ENCODE data around the gene GALNT3. TPM values are rescaled to one million over a fixed set of nuclear protein-coding genes. Genes with fewer than 3 reads are reported as not detected.

GALNT3 gene
- total RNA-seq = 10 to 100 TPM; 11.3 to 13.8 TPM

- ATAC-seq (peak; percentile 57), DNase-seq (peak; percentile 67)
- H3K36me3 Mint-ChIP-seq = peaks cover 19% of the 10 kb centered on the region
- H3K4me3 Mint-ChIP-seq = peak within 1 kb of the TSS; percentile 96
- CTCF ChIA-PET = interaction anchor here (1.0 to 1.9 kb wide), 4 partner anchors 12 to 159 kb away, joined by 3 to 14 read pairs (median 6); partner anchors contain the start of gene TTC21B
- H3K9me3 Mint-ChIP-seq (ENCODE audit: low read depth) = no peaks in the 10 kb centered on the region
- H3K27ac Mint-ChIP-seq = peak within 1 kb of the TSS; percentile 98
- peaks cover 46% of the 10 kb centered on the region for H3K4me1 Mint-ChIP-seq
- peaks cover 11% of the 10 kb centered on the region for H3K27me3 Mint-ChIP-seq
Observed at GRCh38 chr2:165793779-165794535, at the start of gene GALNT3. Gene GALNT3, minus strand, starts transcription at chr2:165794247. Its CDS starts 23,547 bp downstream, at chr2:165770700.

DNA sequence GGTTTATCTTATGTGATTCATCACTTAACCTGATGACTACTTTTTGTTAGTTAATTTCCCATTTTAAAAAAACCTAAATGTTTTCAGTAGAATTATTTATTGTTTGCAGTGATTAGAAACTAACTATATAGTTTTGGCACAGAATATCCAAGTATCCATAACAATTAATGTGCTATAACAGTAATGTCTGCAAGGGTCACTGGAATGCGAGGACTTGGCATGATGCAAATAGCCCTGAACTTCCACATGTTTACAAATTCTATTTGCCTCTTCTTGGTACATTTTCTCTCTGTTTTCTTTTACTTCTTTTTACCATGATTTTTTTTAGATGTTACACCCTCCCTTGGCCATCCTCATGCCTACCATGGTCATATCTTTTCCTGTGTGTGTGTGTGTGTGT is 49.3 kb upstream of the GALNT3 start:
- Mint-ChIP-seq H3K9me3 (ENCODE audit: low read depth) (no peaks in the 10 kb centered on the region), H3K27me3 (no peaks in the 10 kb centered on the region), H3K36me3 (no peaks in the 10 kb centered on the region), H3K4me1 (no peaks in the 10 kb centered on the region), H3K4me3 (no peak overlapping the region), H3K27ac (no peak overlapping the region)
- CTCF ChIA-PET = no interaction called here
- DNase-seq (no peak), ATAC-seq (no peak)

DNA sequence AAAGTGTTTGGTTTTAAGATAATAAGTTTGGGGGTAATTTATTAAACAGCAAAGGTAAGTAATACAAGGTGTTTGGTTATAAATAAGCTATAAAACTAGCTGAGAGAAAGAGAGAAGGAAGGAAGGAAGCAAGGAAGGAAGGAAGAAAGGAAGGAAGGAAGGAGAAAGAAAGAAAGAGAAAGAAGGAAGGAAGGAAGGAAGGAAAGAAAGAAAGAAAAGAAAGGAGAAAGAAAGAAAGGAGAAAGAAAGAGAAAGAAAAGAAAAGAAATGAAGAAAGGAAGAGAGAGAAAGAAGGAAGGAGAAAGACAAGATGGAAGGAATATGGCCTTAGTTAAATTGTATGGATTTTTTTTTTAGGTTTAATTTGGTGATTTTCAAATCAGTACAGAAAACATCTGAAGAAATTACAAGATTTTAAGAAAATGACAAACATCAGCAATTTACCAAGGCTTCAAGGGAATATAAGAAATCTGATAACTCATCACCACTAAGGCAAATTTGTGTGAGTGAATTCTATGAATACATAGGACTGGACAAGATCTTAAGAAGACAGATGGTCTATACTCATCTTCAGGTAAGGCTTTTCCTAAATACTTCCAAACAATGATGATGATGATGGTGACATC is 46.4 kb upstream of the GALNT3 start:
- Mint-ChIP-seq H3K27ac (no peak overlapping the region), H3K4me1 (no peaks in the 10 kb centered on the region), H3K9me3 (ENCODE audit: low read depth) (no peaks in the 10 kb centered on the region), H3K36me3 (no peaks in the 10 kb centered on the region), H3K4me3 (no peak overlapping the region), H3K27me3 (no peaks in the 10 kb centered on the region)
- no peak for ATAC-seq
- no peak for DNase-seq
- CTCF ChIA-PET = no interaction called here

GRCh38 chr2:165839610-165840009 is 45.6 kb upstream of the GALNT3 start:
- no peak for DNase-seq
- CTCF ChIA-PET = no interaction called here
- Mint-ChIP-seq H3K9me3 (ENCODE audit: low read depth) (no peaks in the 10 kb centered on the region), H3K27ac (no peak overlapping the region), H3K4me3 (no peak overlapping the region), H3K36me3 (no peaks in the 10 kb centered on the region), H3K4me1 (no peaks in the 10 kb centered on the region), H3K27me3 (peaks cover 3% of the 10 kb centered on the region)
- no peak for ATAC-seq

GRCh38 chr2:165837122-165837521 is 43.1 kb upstream of the GALNT3 start:
- DNase-seq (no peak), ATAC-seq (no peak)
- Mint-ChIP-seq H3K9me3 (ENCODE audit: low read depth) (no peaks in the 10 kb centered on the region), H3K36me3 (no peaks in the 10 kb centered on the region), H3K27me3 (peaks cover 3% of the 10 kb centered on the region), H3K4me1 (no peaks in the 10 kb centered on the region), H3K27ac (no peak overlapping the region), H3K4me3 (no peak overlapping the region)
- CTCF ChIA-PET = no interaction called here

DNA sequence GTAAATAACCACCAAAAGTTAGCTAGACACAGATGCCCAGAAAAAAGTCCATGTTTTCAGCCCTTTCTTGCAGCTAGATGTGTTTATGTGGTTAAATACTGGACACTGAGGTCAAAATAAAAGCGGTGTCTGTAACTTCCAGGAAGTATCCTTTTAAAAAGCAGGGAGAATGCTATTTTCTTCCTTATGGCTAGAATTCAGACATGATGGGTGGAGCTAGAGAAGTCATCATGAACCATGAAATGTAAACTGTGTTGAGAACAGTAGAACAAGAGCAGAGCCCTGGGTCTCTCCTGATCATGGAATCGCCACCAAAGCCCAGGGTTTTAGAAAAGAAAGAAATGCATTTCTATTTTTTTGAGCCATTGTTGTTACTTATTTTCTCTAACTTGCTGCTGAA is 41.3 kb upstream of the GALNT3 start:
- Mint-ChIP-seq H3K9me3 (ENCODE audit: low read depth) (no peaks in the 10 kb centered on the region), H3K4me1 (no peaks in the 10 kb centered on the region), H3K36me3 (no peaks in the 10 kb centered on the region), H3K27ac (no peak overlapping the region), H3K4me3 (no peak overlapping the region), H3K27me3 (peaks cover 3% of the 10 kb centered on the region)
- CTCF ChIA-PET = interaction anchor here (1.6 kb wide), 2 partner anchors 36 to 39 kb away, joined by 3 read pairs; no protein-coding TSS in a partner anchor
- DNase-seq (no peak), ATAC-seq (no peak)

DNA sequence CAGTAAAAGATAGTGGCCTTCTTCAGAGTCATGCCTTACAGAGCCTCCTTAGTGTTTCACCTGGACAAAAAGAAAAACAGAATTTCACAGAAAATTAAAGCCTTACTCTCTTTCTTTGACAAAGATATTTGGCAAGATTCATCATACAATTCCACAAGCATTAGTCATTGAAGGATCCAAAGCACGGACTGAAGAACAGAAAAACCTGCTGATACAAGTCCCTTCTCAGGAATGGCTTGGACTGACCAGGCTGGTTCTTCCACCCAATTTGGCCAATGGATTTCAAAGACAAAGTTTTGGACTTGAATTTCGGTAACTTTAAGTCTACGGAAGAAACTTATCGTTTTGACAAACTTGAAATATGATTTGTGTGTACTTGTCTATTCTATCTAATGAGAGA is 39.1 kb upstream of the GALNT3 start:
- no peak overlapping the region for H3K27ac Mint-ChIP-seq
- no peak overlapping the region for H3K4me3 Mint-ChIP-seq
- no peaks in the 10 kb centered on the region for H3K36me3 Mint-ChIP-seq
- CTCF ChIA-PET = no interaction called here
- H3K4me1 Mint-ChIP-seq = no peaks in the 10 kb centered on the region
- ATAC-seq (no peak), DNase-seq (no peak)
- H3K9me3 Mint-ChIP-seq (ENCODE audit: low read depth) = no peaks in the 10 kb centered on the region
- peaks cover 5% of the 10 kb centered on the region for H3K27me3 Mint-ChIP-seq

DNA sequence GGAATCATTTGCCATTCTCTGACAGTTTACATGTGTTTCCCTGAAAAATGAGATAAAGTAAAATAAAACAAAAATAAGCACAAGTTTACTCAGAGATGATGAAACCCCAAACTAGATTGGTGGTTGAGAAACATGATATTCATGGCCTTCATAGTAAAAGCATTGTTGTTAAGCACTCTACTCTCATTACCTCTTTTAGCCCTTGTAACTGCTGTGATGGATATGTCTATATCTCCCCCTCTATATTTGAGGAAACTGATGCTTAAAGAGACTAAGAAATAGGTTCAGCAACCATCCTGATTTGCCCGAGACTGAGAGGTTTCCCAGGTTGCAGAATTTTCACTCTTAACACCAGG is 33.9 kb upstream of the GALNT3 start:
- H3K27ac Mint-ChIP-seq = no peak overlapping the region
- CTCF ChIA-PET = no interaction called here
- H3K4me1 Mint-ChIP-seq = no peaks in the 10 kb centered on the region
- no peak overlapping the region for H3K4me3 Mint-ChIP-seq
- no peak for ATAC-seq
- no peaks in the 10 kb centered on the region for H3K9me3 Mint-ChIP-seq (ENCODE audit: low read depth)
- H3K36me3 Mint-ChIP-seq = no peaks in the 10 kb centered on the region
- no peak for DNase-seq
- peaks cover 20% of the 10 kb centered on the region for H3K27me3 Mint-ChIP-seq

GRCh38 chr2:165827016-165827920 is 33.2 kb upstream of the GALNT3 start:
- H3K9me3 Mint-ChIP-seq (ENCODE audit: low read depth) = no peaks in the 10 kb centered on the region
- H3K4me3 Mint-ChIP-seq = no peak overlapping the region
- peaks cover 23% of the 10 kb centered on the region for H3K27me3 Mint-ChIP-seq
- ATAC-seq = no peak
- CTCF ChIA-PET = no interaction called here
- no peaks in the 10 kb centered on the region for H3K36me3 Mint-ChIP-seq
- no peaks in the 10 kb centered on the region for H3K4me1 Mint-ChIP-seq
- no peak for DNase-seq
- H3K27ac Mint-ChIP-seq = no peak overlapping the region

DNA sequence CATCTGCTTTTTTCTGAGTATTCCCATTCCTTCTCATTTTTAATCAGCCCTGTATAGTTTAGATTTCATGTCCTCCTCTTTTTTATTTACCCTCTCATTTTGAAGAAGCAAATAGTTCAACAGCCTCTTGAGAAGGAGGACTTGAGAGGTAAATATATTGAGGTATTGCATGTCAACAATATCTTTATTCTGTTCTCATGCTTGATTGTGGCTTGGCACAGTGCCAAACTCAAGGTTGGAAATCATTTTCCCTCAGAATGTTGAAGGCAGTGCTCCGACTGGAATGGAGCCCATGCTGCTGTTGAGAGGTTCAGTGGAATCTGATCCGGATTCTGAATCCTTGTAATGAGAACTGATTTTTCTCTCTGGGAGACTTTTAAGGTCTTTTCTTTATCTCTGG is 31.0 kb upstream of the GALNT3 start:
- Mint-ChIP-seq H3K9me3 (ENCODE audit: low read depth) (no peaks in the 10 kb centered on the region), H3K27ac (no peak overlapping the region), H3K36me3 (no peaks in the 10 kb centered on the region), H3K27me3 (peaks cover 33% of the 10 kb centered on the region), H3K4me3 (no peak overlapping the region), H3K4me1 (no peaks in the 10 kb centered on the region)
- CTCF ChIA-PET = no interaction called here
- ATAC-seq = no peak
- no peak for DNase-seq

DNA sequence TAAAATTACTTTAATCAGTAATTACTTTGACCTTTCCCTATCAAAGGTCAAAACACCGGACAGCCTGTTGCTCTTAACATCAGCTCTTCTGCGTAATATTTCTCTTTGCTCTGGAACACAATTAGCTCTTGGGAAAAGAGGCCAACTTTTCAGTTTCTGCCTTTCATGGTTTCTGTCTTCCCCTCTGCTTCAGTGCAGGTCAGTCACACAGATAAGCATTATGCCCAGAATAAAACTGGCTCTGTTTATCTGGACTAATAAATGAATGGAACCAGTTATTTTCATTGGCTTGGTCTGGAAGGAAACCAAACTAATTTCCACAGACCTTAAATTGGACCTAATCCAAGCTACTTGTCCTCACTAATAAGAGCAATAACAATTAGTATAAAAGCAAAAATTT is 26.2 kb upstream of the GALNT3 start:
- Mint-ChIP-seq H3K36me3 (no peaks in the 10 kb centered on the region), H3K4me1 (no peaks in the 10 kb centered on the region), H3K4me3 (no peak overlapping the region), H3K27ac (no peak overlapping the region), H3K27me3 (peaks cover 25% of the 10 kb centered on the region), H3K9me3 (ENCODE audit: low read depth) (no peaks in the 10 kb centered on the region)
- ATAC-seq (no peak), DNase-seq (no peak)
- CTCF ChIA-PET = no interaction called here

DNA sequence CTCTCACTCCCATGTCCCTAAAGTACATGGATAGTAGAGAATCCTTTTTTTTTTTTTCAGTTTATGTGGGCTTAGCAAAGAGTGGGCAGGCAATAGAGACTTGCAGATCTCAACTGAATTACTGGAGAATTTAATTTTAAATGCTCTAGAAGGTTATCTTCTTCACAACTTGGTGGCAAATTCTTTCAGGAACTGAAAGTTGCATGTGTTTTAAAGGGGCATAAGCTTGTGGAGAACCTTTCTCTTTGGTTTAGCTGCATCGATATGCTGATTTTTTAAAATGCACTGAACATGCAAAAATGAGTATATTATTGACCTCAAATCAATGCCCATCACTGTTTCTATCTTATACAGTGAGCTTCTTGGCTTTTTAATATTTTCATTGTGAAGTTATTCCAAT is 24.9 kb upstream of the GALNT3 start:
- Mint-ChIP-seq H3K27me3 (peaks cover 19% of the 10 kb centered on the region), H3K27ac (no peak overlapping the region), H3K4me1 (no peaks in the 10 kb centered on the region), H3K36me3 (no peaks in the 10 kb centered on the region), H3K4me3 (no peak overlapping the region), H3K9me3 (ENCODE audit: low read depth) (no peaks in the 10 kb centered on the region)
- no peak for ATAC-seq
- CTCF ChIA-PET = interaction anchor here (0.7 kb wide), 1 partner anchor 41 kb away, joined by 3 read pairs; no protein-coding TSS in a partner anchor
- no peak for DNase-seq

- Mint-ChIP-seq H3K4me3 (no peak overlapping the region), H3K27ac (no peak overlapping the region), H3K36me3 (no peaks in the 10 kb centered on the region), H3K9me3 (ENCODE audit: low read depth) (no peaks in the 10 kb centered on the region), H3K4me1 (no peaks in the 10 kb centered on the region), H3K27me3 (peaks cover 7% of the 10 kb centered on the region)
- CTCF ChIA-PET = no interaction called here
- DNase-seq = no peak
- ATAC-seq = no peak
Observed at GRCh38 chr2:165815299-165816141, 21.5 kb upstream of the GALNT3 start.
